ENCODE measurements around the gene NFIC. TPM values are rescaled to one million over a fixed set of nuclear protein-coding genes. Genes with fewer than 3 reads are reported as not detected.
A peak's percentile ranks its signal among the peaks of the same experiment; 100 is the strongest.
"Not testable (repeated sequence)": the region's sequence is repeated elsewhere in the genome, so short reads cannot be mapped to it uniquely, and the experiment has no call there.

The NFIC gene
- total RNA-seq, 4 donors from 2014 or later: 125 to 285 (median 155) TPM

- Histone ChIP-seq H3K36me3 (no peaks in the 10 kb centered on the region), H3K4me3 (no peak overlapping the region), H3K9me3 (no peaks in the 10 kb centered on the region), H3K27ac (peak overlapping the region; percentile 79 to 94 (median 92)), H3K4me1 (peaks cover 19 to 78% (median 41%) of the 10 kb centered on the region in 3 donors), H3K27me3 (no peaks in the 10 kb centered on the region)
- ATAC-seq: peak; percentile 94
- WGBS, 2 donors (ENCODE audit: low coverage in 1 of 2): 10 to 20% methylated on average over 8 of the region's 22 CpGs
- TF ChIP-seq CTCF (IDR thresholded peaks at IDR 0.05) (peak in 1 of 4 experiments; percentile 24), POLR2AphosphoS5 (IDR thresholded peaks at IDR 0.05) (peak; percentile 100), POLR2A (IDR thresholded peaks at IDR 0.05) (no peak), EP300 (IDR thresholded peaks at IDR 0.05) (peak; percentile 94)
These were observed 29.5 kb upstream of the NFIC start for GRCh38 chr19:3336680-3337523.

- H3K36me3 ChIP-seq: no peaks in the 10 kb centered on the region
- H3K9me3 ChIP-seq: no peaks in the 10 kb centered on the region
- TF ChIP-seq POLR2AphosphoS5 (IDR thresholded peaks at IDR 0.05): no peak
- no peak for TF ChIP-seq EP300 (IDR thresholded peaks at IDR 0.05)
- TF ChIP-seq POLR2A (IDR thresholded peaks at IDR 0.05): no peak
- TF ChIP-seq CTCF (IDR thresholded peaks at IDR 0.05): no peak
- WGBS, 2 donors (ENCODE audit: low coverage in 1 of 2): 44 to 87% methylated on average over 3 to 6 of the region's 12 CpGs
- no peak for ATAC-seq
- H3K27me3 ChIP-seq: no peaks in the 10 kb centered on the region
- peaks cover 19 to 87% (median 51%) of the 10 kb centered on the region in 3 donors for H3K4me1 ChIP-seq
- H3K4me3 ChIP-seq: no peak overlapping the region
- peak overlapping the region; percentile 36 to 94 (median 92) for H3K27ac ChIP-seq
These were observed 27.7 kb upstream of the NFIC start for GRCh38 chr19:3338541-3339181.

- Histone ChIP-seq H3K4me1 (peaks cover 16 to 87% (median 48%) of the 10 kb centered on the region in 3 donors), H3K9me3 (no peaks in the 10 kb centered on the region), H3K27me3 (no peaks in the 10 kb centered on the region), H3K36me3 (no peaks in the 10 kb centered on the region), H3K4me3 (no peak overlapping the region), H3K27ac (peak overlapping the region in 3 of 4 donors; percentile 72 to 94 (median 93))
- TF ChIP-seq EP300 (IDR thresholded peaks at IDR 0.05) (no peak), POLR2AphosphoS5 (IDR thresholded peaks at IDR 0.05) (no peak), CTCF (IDR thresholded peaks at IDR 0.05) (no peak), POLR2A (IDR thresholded peaks at IDR 0.05) (no peak)
- 83% methylated on average over 1 of the region's 11 CpGs; no CpG with 5 or more reads in 1 of the 2 donors for whole genome bisulfite sequencing, 2 donors (ENCODE audit: low coverage in 1 of 2)
- no peak for ATAC-seq
These were observed 26.0 kb upstream of the NFIC start for GRCh38 chr19:3340340-3340739.

- Histone ChIP-seq H3K27ac (peak overlapping the region in 3 of 4 donors; percentile 53 to 94 (median 93)), H3K36me3 (no peaks in the 10 kb centered on the region), H3K4me1 (peaks cover 14 to 87% (median 47%) of the 10 kb centered on the region in 3 donors), H3K9me3 (no peaks in the 10 kb centered on the region), H3K27me3 (no peaks in the 10 kb centered on the region), H3K4me3 (no peak overlapping the region)
- 0 to 64% methylated on average over 1 to 6 of the region's 9 CpGs for WGBS, 2 donors (ENCODE audit: low coverage in 1 of 2)
- ATAC-seq: no peak
- TF ChIP-seq POLR2A (IDR thresholded peaks at IDR 0.05) (no peak), CTCF (IDR thresholded peaks at IDR 0.05) (no peak), EP300 (IDR thresholded peaks at IDR 0.05) (no peak), POLR2AphosphoS5 (IDR thresholded peaks at IDR 0.05) (no peak)
These were observed 24.1 kb upstream of the NFIC start for GRCh38 chr19:3342246-3342645.

- not testable (repeated sequence) for H3K27me3 ChIP-seq, ATAC-seq, H3K4me3 ChIP-seq, H3K36me3 ChIP-seq, H3K9me3 ChIP-seq
- H3K4me1 ChIP-seq: peaks cover 9 to 87% (median 41%) of the 10 kb centered on the region in 3 donors
- WGBS, 2 donors (ENCODE audit: low coverage in 1 of 2): 58 to 72% methylated on average over 2 of the region's 9 CpGs
- H3K27ac ChIP-seq: peak overlapping the region; percentile 72 to 94 (median 90)
These were observed 23.4 kb upstream of the NFIC start for GRCh38 chr19:3342962-3343361.

Measured in gastroesophageal sphincter (tissue), 4 donors.